GM21515 (cell line): ENCODE results near the gene DHRS3.
"Not testable (repeated sequence)": the region's sequence is repeated elsewhere in the genome, so short reads cannot be mapped to it uniquely, and the experiment has no call there.

Source experiments
- ATAC-seq: cut with Tn5 transposase; IDR thresholded peaks from one replicate; pipeline ENCODE4 v1.9.1; 2021; ENCODE audit not compliant: unreplicated experiment

The DHRS3 gene, protein sequence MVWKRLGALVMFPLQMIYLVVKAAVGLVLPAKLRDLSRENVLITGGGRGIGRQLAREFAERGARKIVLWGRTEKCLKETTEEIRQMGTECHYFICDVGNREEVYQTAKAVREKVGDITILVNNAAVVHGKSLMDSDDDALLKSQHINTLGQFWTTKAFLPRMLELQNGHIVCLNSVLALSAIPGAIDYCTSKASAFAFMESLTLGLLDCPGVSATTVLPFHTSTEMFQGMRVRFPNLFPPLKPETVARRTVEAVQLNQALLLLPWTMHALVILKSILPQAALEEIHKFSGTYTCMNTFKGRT

DNA sequence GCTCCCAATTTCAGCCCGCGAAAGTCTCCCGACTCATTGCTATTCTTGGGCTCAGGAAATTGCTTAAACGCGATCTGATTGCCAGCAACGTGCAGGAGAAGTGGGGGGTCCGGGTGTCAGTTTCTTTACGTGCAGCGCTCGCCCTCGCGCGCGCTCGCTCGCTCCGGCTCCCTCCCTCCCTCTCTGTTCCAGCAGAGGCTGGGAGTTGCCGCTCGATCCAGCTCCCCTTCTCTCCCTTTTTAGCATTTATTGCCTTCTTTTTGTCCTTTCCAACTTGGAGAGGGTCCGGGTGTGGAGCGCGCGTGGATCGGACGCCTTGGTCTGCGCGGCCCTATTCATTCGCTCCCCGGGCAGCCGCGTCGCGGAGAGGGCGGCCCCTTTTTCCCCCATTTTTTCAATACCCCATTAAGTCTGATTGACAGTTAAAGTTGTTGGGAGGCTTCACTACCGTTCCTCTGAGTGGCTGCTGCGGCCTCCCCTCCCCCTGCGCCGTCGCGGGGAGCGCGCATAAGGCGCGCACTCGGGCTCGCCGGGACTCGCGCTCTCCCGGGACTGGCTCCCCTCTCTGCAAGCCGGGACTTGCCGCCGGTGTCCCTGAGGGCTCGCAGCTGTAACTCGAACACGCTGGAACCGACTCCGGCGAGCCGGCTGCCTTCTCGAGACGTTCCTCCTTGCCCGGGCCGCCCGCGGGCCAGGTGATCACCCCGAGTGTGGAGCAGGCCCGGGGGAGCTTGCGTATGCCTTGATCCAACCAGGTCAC, at the start of gene DHRS3:
DHRS3 (minus strand) TSS at position 310 of the 760 bp plus-strand sequence. CDS start 862 bp downstream, outside the sequence.
- ATAC-seq = no peak

DNA sequence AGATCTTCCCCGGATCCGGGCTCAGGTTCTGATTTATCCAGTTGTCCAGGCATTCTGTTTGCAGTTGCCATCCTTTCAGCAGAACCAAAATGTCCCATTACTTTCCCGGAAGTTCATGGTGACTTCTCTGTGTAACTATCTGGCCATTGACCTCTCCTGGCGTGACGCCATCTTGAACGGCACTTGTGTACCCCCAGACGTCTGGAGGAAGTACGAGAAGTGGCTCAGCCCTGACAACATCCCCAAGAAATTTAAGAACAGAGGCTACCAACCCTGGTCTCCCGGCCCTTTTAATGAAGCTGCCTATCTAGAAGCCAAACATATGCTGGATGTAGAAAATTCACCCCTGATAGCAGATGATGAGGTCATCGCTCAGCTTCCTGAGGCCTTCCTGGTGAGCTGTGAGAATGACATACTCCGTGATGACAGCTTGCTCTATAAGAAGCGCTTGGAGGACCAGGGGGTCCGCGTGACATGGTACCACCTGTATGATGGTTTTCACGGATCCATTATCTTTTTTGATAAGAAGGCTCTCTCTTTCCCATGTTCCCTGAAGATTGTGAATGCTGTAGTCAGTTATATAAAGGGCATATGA, 48.2 kb upstream of the DHRS3 start:
- no peak for ATAC-seq

DNA sequence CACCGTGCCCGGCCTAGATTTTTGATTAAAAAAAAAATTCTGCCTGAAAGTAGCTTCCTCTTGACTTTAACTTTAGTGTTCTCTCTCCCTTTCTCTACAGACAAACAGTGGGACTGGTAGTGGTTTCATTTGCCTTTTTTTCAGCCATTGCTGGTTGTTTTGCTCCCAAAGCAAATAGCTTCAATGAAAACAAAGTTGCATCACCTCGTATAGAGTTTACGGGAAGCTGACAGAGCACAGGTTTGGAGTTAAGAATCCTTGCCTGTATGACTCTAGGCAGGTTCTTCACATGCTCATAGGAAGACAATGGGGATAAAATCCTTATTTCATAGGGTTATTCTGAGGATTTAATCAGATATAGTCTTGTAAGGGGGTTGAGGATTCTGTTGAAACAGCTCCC, 47.5 kb upstream of the DHRS3 start:
- no peak for ATAC-seq

DNA sequence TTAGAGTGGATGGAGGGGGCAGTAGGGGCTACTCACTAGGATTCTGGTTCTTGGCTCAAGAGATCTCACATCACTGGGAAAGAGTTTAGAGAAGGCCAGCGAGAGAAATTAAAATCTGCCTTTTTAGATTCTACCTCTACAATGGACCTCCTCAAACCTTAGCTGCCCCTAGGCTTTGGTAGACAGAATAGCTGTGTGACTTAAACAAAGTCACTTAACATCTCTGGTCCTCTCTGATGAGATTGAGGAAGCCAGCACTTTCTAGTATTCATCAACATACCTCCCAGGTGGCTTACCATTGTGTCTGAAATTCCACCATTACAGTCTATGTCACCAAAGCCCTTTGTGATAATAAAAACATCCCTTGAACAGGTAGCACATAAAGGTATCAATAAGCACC, 44.5 kb upstream of the DHRS3 start:
- ATAC-seq = no peak

DNA sequence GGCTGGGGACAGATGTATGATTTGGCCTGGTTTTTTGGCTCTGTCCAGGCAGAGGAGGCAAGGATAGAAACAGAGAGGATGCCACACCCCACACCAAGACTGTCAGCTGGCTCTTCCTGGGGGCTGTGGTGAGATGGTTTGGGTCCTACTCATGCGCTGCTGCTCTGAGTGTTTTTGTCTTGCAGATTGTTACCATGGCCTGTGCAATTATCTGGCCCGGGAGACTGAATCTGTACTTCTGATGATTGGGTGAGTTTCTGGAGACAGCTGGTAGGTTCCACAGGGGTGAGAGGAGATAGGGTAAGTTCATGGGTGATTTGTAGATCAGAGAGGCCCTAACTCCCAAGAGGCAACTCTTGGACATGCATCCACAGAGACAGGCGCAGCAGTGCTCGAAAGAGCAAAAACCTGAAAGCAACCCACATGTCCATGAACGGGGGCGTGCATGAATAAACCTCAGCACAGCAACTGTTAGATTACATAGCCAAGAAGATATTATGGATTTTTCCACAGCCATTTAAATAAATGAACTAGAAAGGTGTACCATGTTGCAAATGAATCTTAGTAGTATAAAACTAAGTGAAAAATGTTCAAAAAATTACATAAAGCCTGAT, 43.7 kb upstream of the DHRS3 start:
- no peak for ATAC-seq

DNA sequence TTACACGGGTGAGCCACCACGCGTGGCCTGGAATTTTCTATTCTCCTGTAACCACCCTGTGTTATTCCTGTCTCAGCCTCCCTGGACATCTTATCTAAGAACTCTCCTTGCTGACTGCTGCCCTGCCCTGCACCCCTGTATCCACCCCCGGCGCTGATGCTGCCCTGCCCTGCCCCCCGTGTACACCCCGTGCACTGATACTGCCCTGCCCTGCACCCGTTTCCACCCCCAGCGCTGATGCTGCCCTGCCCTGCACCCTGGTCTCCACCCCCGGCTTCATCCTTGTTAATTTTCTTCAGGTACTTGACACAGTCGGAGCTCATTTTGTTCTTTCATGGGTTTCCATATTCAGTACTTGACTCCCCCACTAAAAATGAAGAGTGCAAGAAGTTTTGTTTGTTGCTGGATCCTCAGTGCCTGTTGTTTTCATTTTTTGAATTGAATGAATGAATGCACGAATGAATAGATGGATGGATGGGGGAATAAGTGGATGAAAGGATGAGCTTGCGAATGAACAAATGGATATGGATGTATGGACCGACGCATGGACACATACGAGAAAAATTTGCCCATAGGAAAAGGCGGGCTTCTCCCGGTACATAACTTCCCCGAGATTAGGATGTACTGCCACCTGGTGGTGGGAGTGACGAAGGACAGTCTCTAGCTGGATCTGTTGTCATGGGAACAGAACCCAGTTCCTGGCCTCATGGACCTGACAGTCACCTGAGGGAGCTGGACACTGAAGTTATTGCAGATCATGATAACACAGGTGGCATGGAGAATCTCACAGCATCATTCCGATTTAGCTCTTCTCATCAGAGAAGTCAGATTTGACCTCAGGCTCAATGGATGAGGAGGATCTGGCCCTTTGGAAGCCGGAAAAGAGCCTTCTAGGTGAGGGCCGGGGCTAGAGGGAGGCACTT, 40.8 kb upstream of the DHRS3 start:
- peak; percentile 72 for ATAC-seq

DNA sequence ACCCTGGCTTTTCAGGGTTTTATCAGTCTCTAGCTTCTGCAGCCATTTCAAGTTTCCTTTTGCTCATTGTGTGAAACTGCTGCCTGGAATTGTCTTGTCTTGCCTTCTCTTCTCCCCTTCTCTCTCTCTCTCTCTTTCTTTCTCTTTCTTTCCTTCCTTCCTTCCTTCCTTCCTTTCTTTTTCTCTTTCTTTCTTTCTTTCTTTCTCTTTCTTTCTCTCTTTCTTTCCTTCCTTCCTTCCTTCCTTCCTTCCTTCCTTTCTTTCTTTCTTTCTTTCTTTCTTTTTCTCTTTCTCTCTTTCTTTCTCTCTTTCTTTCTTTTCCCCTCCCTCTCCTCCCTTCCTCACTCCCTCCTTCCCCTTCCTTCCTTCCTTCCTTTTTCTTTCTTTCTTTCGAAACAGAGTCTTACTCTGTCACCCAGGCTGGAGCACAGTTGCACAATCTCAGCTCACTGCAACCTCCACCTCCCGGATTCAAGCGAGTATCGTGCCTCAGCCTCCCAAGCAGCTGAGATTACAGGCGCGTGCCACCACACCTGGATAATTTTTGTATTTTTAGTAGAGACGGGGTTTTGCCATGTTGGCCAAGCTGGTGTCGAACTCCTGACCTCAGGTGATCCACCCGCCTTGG, 40.0 kb upstream of the DHRS3 start:
- not testable (repeated sequence) for ATAC-seq

DNA sequence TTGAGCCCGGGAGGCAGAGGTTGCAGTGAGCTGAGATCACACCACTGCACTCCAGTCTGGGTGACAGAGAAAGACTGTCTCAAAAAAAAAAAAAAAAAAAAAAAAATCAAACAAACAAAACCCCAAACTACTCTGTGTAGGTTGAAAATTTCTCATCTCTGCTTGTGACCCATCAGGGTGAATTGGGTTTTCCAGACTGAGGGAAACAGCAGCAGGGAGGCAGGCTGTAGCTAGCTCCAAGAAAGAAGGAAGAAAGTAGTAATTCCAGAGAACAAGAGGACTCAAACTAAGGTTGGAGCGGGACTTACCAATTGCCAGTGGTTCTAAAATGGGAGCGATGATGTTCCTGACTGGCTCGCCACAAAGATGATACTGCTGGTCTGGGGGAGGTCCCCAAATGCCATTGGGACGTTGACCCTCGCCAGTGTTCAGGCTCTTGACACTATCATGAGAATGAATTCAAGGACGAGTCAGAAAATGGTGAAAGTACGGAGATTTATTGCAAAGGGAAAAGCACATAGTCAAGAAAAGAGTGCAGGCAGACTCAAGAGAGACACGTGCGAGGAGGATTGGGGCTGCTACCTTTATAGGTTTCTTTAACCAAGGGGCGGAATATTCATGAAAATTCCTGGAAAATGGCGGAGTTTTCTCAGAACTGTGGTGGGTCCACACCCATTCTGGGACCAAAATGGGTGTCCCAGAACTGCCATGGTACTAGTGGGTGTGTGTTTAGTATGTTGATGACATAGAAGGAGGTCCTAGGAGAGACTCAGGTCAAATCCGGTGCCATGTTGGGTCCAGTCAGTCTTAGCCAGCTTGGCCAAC, 39.3 kb upstream of the DHRS3 start:
- ATAC-seq = no peak

DNA sequence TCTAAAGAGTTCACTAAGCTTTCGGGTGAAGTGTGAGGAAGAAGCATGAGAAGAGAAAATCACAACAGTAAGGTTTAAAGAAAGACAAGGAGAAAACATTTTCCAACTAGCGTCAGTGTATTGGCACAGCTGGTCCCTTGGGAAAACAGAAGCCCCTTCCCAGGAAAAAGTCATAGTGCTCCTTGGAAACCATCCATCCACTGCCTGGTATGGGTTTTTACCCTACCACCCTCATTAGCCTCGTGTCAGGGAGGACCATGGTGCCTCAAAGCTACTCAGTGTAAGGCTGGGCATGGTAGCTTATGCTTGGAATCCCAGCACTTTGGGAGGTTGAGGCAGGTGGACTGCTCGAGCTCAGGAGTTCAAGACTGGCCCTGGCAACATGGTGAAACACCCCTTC, 38.6 kb upstream of the DHRS3 start:
- ATAC-seq = no peak

DNA sequence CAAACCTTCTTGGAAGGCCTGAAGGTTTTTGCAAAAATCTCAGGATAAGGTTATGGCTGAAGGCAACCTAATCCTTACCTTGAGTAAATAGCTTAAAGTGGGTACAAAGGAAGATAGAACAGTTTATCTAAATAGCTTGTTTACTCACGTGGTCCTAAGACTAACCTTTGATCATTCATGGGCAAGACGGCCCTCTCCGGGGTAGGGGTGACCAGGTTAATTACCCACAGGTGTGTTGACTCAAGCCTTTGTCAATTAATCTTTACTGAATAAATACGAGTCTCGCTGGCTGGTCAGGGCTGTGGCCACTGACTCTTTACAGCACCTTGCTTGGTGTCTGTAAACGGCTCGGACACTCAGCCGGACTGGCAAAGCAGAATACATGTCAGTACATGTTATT, 36.6 kb upstream of the DHRS3 start:
- no peak for ATAC-seq

DNA sequence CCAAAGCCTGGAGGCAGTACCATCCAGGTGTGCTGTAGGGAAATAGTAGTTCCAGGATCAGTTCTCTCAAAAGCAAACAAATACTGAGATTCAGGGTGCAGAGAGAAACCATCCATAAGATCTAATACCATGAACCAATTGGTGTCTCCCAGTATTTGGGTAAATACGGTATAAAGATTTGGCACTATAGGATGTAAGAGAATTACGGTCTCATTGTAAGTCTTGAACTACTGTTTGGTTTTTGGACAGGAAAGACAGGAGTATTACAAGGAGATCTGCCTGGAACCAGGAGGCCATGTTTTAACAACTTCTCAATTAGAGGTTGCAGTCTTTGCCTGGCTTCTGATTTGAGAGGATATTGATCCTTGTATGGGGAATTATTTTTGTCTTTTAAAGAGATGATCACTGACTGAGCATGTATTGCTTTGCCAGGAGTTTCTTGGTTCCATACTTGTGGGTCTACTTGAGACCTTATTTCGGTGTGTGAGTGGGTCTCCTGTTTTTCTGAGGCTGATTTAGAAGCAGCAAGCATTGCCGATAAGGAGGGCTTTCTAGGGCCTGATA, 36.1 kb upstream of the DHRS3 start:
- no peak for ATAC-seq

DNA sequence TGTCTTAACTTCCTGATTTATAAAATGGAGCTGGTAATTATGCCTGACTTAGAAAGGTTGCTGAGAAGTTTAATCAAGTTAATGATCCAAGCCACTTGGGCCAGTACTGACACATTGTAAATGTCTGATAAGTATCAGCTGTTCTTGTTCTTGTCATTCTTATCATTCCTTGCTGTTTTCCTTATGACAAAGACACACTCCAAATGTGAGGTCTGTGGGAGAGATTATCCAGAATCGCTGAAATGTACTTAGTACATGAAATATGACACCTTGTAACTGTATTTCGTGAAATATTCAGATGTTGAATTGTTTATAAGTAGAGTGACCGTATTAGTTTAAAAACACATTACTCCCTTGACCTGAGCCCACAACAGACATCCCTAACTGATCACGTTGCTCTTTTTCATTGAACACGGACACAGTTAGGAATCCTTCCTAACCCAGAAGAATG, 32.0 kb upstream of the DHRS3 start:
- ATAC-seq = no peak

DNA sequence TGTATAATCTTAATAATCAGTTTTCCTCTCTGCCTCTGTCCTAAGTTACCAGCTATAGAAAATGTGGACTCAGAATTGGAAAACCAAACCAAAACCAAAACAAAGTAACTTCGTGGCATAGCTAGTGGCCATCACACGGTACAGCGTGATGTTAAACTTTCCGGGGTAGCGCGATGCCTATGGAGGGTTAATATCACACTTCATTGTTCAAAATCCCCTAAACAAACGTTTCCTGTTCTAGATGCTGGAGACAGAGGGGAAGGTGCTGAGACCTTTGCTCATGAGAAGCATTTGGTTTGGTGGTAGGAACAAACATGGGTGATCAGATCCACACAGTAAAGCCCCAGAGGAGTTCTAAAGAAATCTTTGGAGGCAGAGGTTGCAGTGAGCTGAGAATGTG, 30.7 kb upstream of the DHRS3 start:
- ATAC-seq = no peak

DNA sequence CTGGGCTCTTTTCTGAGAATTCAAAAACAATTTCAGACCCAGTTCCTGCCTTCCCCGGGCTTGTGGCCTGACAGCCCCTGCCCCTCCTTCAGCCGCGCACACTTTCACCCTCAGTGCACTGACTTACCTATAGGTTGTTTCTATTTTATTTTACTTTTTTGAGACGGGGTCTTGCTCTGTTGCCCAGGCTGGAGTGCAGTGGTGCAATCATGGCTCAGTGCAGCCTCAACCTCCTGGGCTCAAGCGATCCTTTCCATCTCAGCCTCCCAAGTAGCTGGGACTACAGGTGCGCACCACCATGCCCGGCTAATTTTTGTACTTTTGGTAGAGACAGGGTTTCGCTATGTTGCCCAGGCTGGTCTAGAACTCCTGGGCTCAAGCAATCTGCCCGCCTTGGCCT, 27.4 kb upstream of the DHRS3 start:
- not testable (repeated sequence) for ATAC-seq

DNA sequence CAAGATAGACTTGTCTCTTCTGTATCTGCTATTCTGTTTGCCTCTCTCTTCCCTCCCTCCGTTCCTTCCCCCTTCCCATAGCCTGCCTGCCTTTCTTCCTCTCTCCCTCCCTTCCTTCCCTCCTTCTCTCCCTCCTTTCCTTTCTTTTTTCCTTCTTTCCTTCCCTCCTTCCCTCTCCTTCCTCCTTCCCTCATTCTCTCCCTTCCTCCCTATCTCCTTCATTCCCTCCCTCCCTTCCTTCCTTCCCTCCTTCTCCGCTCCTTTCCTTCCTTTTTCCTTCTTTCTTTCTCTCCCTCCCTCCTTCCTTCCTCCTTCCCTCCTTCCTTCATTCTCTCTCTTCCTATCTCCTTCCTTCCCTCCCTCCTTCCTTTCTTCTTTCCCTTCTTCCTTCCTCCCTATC, 26.8 kb upstream of the DHRS3 start:
- ATAC-seq = no peak

DNA sequence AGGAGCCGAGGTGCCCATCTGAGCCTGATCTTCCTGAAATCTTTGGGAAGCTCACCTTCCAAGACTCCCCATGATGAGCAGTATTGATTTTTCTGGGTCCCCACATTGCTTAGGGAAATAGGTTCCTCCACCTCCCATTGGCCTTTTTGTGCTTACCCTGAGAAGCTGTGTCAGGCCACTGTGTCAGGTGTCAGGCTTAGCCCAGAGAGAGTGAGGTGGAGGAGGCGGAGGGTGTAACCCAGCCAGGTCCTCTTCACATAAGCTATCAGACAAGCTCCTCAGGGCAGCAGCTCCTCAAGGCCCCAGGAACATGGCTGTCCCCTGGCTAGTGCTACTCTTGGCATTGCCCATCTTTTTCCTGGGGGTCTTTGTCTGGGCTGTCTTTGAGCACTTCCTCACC, 26.2 kb upstream of the DHRS3 start:
- no peak for ATAC-seq

DNA sequence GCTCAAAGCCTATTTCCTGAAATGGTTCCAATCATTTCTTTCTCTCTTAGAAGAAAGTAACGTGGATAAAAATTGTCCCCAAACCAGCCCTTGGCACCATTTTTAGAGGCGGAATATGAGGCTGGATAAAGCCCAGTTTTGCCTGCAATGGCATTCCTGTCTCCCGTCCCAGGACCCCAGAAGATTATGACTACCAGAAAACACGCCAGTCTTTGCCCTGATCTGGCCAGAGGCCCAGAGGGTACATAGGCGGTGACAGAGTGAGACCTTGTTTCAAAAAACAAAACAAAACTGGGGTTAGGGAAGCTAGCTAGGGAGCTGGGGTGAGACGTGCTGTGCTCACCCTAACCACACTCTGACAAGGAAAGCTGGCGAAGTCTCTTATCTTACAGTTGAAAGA, 25.8 kb upstream of the DHRS3 start, which contains the start of gene AADACL4:
AADACL4 (plus strand) TSS at position 301 of the 400 bp plus-strand sequence. CDS start 462 bp downstream, outside the sequence.
- no peak for ATAC-seq

DNA sequence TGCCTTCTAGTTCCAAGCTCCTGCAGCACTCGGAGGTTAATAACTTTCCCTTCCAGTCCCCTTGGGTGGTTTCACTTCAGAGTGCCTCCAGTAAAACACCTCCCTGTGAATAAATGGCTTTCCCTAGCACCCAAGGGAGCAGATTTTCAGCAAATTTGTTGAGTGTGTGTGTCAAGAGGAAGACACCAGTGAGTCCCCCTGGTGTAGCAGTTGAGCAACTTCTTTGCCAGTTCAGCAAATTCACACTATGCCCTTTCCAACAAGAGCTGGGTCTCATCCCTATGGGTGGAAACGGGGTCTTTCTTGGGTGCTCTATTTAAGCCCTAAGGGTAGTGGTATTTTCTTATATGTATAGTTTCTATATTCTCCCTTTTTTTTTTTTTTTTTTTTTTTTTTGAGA, 25.1 kb upstream of the DHRS3 start:
- no peak for ATAC-seq

DNA sequence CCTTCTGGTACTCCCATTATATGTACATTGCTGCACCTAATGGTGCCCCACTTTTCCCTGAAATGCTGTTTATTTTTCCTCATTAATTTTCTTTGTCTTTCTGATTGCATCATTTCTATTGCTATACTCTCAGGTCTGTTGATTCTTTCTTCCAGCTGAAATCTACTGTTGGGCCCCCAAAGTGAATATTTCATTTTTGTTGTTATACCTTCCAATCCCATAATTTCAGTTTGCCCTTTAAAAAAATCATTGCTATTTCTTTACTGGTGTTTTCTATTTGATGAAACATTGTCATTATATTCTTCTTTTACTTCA, 22.9 kb upstream of the DHRS3 start:
- no peak for ATAC-seq
